Measurements from ENCODE around the gene CYP26A1.

CYP26A1 gene

DNA sequence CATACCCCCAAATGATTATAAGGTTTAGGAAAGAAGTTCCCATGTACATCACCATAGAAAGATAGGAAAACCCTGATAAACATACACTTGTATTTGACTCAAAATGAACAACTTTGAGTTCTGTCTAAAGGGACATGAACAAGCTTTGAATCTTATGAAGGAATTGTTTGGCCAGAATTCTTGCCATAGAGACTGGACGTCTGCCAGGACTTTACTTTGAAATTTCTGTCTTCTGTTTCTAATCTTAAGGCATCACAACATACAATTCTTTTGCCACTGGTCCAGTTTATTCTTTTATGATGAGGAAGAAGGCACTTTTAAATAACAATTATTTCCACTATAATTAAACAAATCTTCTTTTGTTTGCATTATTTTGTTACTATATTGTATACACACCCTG lies 39.3 kb upstream of the CYP26A1 start:
- DNase-seq: no peak
- POLR2A ChIA-PET: no interaction called here
- CTCF ChIA-PET: interaction anchor here (1.2 to 8.3 kb wide), 2 partner anchors 37 to 72 kb away, joined by 3 to 63 read pairs; no protein-coding TSS in a partner anchor
- H3K4me3 ChIP-seq (ENCODE audit: control insufficient read depth in 1 of 7, extremely low read depth in 1 of 7, insufficient read depth in 4 of 7, low read depth in 2 of 7, low read length in 6 of 7): no peak overlapping the region
- peaks cover 0 to 2% (median 0%) of the 10 kb centered on the region in 4 experiments for H3K36me3 ChIP-seq (ENCODE audit: control insufficient read depth in 4 of 4, insufficient read depth in 4 of 4, low read length in 3 of 4)
- H3K9me3 ChIP-seq (ENCODE audit: control extremely low read depth in 1 of 5, control insufficient read depth in 4 of 5, insufficient read depth in 2 of 5, low read depth in 1 of 5, low read length in 4 of 5): no peaks in the 10 kb centered on the region
- H3K4me1 ChIP-seq (ENCODE audit: control extremely low read depth in 1 of 4, control insufficient read depth in 4 of 4, insufficient read depth in 4 of 4, low read length in 3 of 4): peaks cover 0 to 2% (median 0%) of the 10 kb centered on the region in 4 experiments
- WGBS (ENCODE audit: insufficient coverage): no CpG with 5 or more reads among the region's 1 CpG
- H3K27me3 ChIP-seq (replicated peaks in 2 of 5; ENCODE audit: control insufficient read depth in 4 of 5, insufficient read depth in 5 of 5, low read length in 4 of 5): no peaks in the 10 kb centered on the region
- no peak overlapping the region for H3K27ac ChIP-seq (ENCODE audit: insufficient read depth in 1 of 2, low read depth in 1 of 2, low read length in 2 of 2, poor library complexity in 1 of 2, severe bottlenecking in 2 of 2)

DNA sequence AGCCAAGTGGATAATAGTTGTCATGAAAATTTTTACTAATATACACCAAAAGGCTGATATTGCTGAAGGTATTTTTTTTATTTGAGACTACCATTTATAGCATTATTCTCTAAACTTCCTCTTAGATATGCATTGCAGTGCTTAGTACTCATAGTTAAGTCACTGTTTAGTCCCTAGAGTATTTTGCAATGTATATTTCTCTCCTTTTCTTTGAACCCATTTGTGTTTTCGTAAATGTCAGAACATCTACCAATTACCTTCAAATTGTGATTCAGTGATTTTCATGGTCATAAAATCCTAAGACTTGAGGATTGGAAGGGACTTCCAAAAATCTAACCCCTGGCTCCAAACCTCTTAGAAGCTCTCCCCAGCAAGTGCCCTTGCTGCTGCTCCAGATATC lies 34.6 kb upstream of the CYP26A1 start:
- Histone ChIP-seq H3K27ac (ENCODE audit: insufficient read depth in 1 of 2, low read depth in 1 of 2, low read length in 2 of 2, poor library complexity in 1 of 2, severe bottlenecking in 2 of 2) (no peak overlapping the region), H3K4me3 (ENCODE audit: control insufficient read depth in 1 of 7, extremely low read depth in 1 of 7, insufficient read depth in 4 of 7, low read depth in 2 of 7, low read length in 6 of 7) (no peak overlapping the region), H3K4me1 (ENCODE audit: control extremely low read depth in 1 of 4, control insufficient read depth in 4 of 4, insufficient read depth in 4 of 4, low read length in 3 of 4) (peaks cover 0 to 15% (median 10%) of the 10 kb centered on the region in 4 experiments), H3K36me3 (ENCODE audit: control insufficient read depth in 4 of 4, insufficient read depth in 4 of 4, low read length in 3 of 4) (peaks cover 0 to 7% (median 1%) of the 10 kb centered on the region in 4 experiments), H3K27me3 (replicated peaks in 2 of 5; ENCODE audit: control insufficient read depth in 4 of 5, insufficient read depth in 5 of 5, low read length in 4 of 5) (no peaks in the 10 kb centered on the region), H3K9me3 (ENCODE audit: control extremely low read depth in 1 of 5, control insufficient read depth in 4 of 5, insufficient read depth in 2 of 5, low read depth in 1 of 5, low read length in 4 of 5) (no peaks in the 10 kb centered on the region)
- WGBS (ENCODE audit: insufficient coverage): 100% methylated on average over 1 of the region's 1 CpG
- no peak for DNase-seq
- POLR2A ChIA-PET: no interaction called here
- CTCF ChIA-PET: interaction anchor here (0.6 to 8.3 kb wide), 11 partner anchors 8 to 315 kb away, joined by 3 to 63 read pairs (median 5); no protein-coding TSS in a partner anchor

DNA sequence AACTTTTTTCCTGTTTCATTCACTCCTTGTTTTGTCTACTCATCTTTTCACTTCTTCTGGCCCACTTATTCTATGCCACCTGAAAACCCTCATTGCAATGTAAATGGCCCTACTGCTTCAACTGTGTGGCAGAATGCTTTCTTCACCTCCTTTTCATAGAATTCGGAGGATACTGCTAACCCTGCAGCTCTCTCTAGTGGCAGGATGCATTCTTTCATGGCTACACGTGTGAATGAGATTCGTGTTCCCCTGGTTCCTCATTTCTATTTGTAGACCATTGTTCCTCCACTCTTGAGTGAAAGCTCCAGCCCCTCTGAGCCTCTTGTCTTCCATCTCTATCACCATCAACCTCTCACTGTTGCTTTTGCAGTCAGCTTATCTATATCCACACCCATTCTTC lies 34.0 kb upstream of the CYP26A1 start:
- Histone ChIP-seq H3K27ac (ENCODE audit: insufficient read depth in 1 of 2, low read depth in 1 of 2, low read length in 2 of 2, poor library complexity in 1 of 2, severe bottlenecking in 2 of 2) (no peak overlapping the region), H3K27me3 (replicated peaks in 2 of 5; ENCODE audit: control insufficient read depth in 4 of 5, insufficient read depth in 5 of 5, low read length in 4 of 5) (no peaks in the 10 kb centered on the region), H3K4me1 (ENCODE audit: control extremely low read depth in 1 of 4, control insufficient read depth in 4 of 4, insufficient read depth in 4 of 4, low read length in 3 of 4) (peaks cover 0 to 15% (median 10%) of the 10 kb centered on the region in 4 experiments), H3K4me3 (ENCODE audit: control insufficient read depth in 1 of 7, extremely low read depth in 1 of 7, insufficient read depth in 4 of 7, low read depth in 2 of 7, low read length in 6 of 7) (no peak overlapping the region), H3K36me3 (ENCODE audit: control insufficient read depth in 4 of 4, insufficient read depth in 4 of 4, low read length in 3 of 4) (peaks cover 0 to 7% (median 1%) of the 10 kb centered on the region in 4 experiments), H3K9me3 (ENCODE audit: control extremely low read depth in 1 of 5, control insufficient read depth in 4 of 5, insufficient read depth in 2 of 5, low read depth in 1 of 5, low read length in 4 of 5) (no peaks in the 10 kb centered on the region)
- peak; percentile 67 to 86 (median 85) for DNase-seq
- 0% methylated on average over 3 of the region's 3 CpGs for WGBS (ENCODE audit: insufficient coverage)
- POLR2A ChIA-PET: no interaction called here
- CTCF ChIA-PET: interaction anchor here (0.6 to 8.3 kb wide), 16 partner anchors 9 to 319 kb away, joined by 3 to 63 read pairs (median 4); no protein-coding TSS in a partner anchor

- CTCF ChIA-PET: interaction anchor here (1.4 kb wide), 1 partner anchor 19 kb away, joined by 4 read pairs; the partner anchor contains the start of gene CYP26A1
- Histone ChIP-seq H3K36me3 (ENCODE audit: control insufficient read depth in 4 of 4, insufficient read depth in 4 of 4, low read length in 3 of 4) (peaks cover 3 to 18% (median 12%) of the 10 kb centered on the region in 4 experiments), H3K27me3 (replicated peaks in 2 of 5; ENCODE audit: control insufficient read depth in 4 of 5, insufficient read depth in 5 of 5, low read length in 4 of 5) (peaks cover 0 to 9% (median 7%) of the 10 kb centered on the region in 5 experiments), H3K27ac (ENCODE audit: insufficient read depth in 1 of 2, low read depth in 1 of 2, low read length in 2 of 2, poor library complexity in 1 of 2, severe bottlenecking in 2 of 2) (no peak overlapping the region), H3K4me1 (ENCODE audit: control extremely low read depth in 1 of 4, control insufficient read depth in 4 of 4, insufficient read depth in 4 of 4, low read length in 3 of 4) (no peaks in the 10 kb centered on the region), H3K9me3 (ENCODE audit: control extremely low read depth in 1 of 5, control insufficient read depth in 4 of 5, insufficient read depth in 2 of 5, low read depth in 1 of 5, low read length in 4 of 5) (peaks cover 0 to 4% (median 0%) of the 10 kb centered on the region in 5 experiments), H3K4me3 (ENCODE audit: control insufficient read depth in 1 of 7, extremely low read depth in 1 of 7, insufficient read depth in 4 of 7, low read depth in 2 of 7, low read length in 6 of 7) (no peak overlapping the region)
- POLR2A ChIA-PET: no interaction called here
- no peak for DNase-seq
- WGBS (ENCODE audit: insufficient coverage): 92% methylated on average over 2 of the region's 3 CpGs
Observed at GRCh38 chr10:93054486-93054885, 19.2 kb upstream of the CYP26A1 start.

DNA sequence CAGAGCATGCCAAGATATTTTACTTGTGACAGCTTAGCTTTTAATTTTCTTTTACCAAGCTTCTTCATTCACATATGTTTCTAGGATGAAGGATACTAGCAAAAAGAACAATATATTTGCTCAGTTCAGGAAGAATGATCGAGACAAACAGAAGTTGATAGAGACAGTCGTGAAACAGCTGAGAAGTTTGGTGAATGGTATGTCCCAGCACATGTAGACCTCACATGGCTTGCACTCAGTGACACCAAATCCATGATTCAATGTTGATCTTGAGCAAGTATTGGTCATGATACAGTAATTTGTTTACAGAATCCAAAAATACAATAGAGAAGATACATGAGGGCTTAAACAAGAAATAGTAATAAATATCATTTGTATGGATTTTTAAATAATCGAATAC lies 15.6 kb upstream of the CYP26A1 start:
- Histone ChIP-seq H3K4me1 (ENCODE audit: control extremely low read depth in 1 of 4, control insufficient read depth in 4 of 4, insufficient read depth in 4 of 4, low read length in 3 of 4) (peaks cover 2 to 33% (median 21%) of the 10 kb centered on the region in 4 experiments), H3K9me3 (ENCODE audit: control extremely low read depth in 1 of 5, control insufficient read depth in 4 of 5, insufficient read depth in 2 of 5, low read depth in 1 of 5, low read length in 4 of 5) (peaks cover 0 to 5% (median 0%) of the 10 kb centered on the region in 5 experiments), H3K4me3 (ENCODE audit: control insufficient read depth in 1 of 7, extremely low read depth in 1 of 7, insufficient read depth in 4 of 7, low read depth in 2 of 7, low read length in 6 of 7) (no peak overlapping the region), H3K36me3 (ENCODE audit: control insufficient read depth in 4 of 4, insufficient read depth in 4 of 4, low read length in 3 of 4) (peaks cover 7 to 26% (median 15%) of the 10 kb centered on the region in 4 experiments), H3K27ac (ENCODE audit: insufficient read depth in 1 of 2, low read depth in 1 of 2, low read length in 2 of 2, poor library complexity in 1 of 2, severe bottlenecking in 2 of 2) (no peak overlapping the region), H3K27me3 (replicated peaks in 2 of 5; ENCODE audit: control insufficient read depth in 4 of 5, insufficient read depth in 5 of 5, low read length in 4 of 5) (peaks cover 7 to 45% (median 18%) of the 10 kb centered on the region in 5 experiments)
- POLR2A ChIA-PET: interaction anchor here (0.6 to 1.1 kb wide), 2 partner anchors 11 to 16 kb away, joined by 3 read pairs; no protein-coding TSS in a partner anchor
- no peak for DNase-seq
- CTCF ChIA-PET: interaction anchor here (1.9 kb wide), 1 partner anchor 12 kb away, joined by 6 read pairs; no protein-coding TSS in a partner anchor
- 94% methylated on average over 2 of the region's 3 CpGs for WGBS (ENCODE audit: insufficient coverage)

GRCh38 chr10:93059975-93060886 lies 13.5 kb upstream of the CYP26A1 start, which contains the start of gene CYP26C1:
CYP26C1 (plus strand) TSS chr10:93060798; CDS start chr10:93061264, 466 bp downstream.
- POLR2A ChIA-PET: no interaction called here
- CTCF ChIA-PET: interaction anchor here (1.5 kb wide), 1 partner anchor 57 kb away, joined by 4 read pairs; no protein-coding TSS in a partner anchor

More at GRCh38 chr10:93059975-93060886, 13.5 kb upstream of the CYP26A1 start, which contains the start of gene CYP26C1:
- Histone ChIP-seq H3K27me3 (replicated peaks in 2 of 5; ENCODE audit: control insufficient read depth in 4 of 5, insufficient read depth in 5 of 5, low read length in 4 of 5) (peaks cover 13 to 66% (median 29%) of the 10 kb centered on the region in 5 experiments), H3K4me1 (ENCODE audit: control extremely low read depth in 1 of 4, control insufficient read depth in 4 of 4, insufficient read depth in 4 of 4, low read length in 3 of 4) (peaks cover 2 to 35% (median 23%) of the 10 kb centered on the region in 4 experiments), H3K4me3 (ENCODE audit: control insufficient read depth in 1 of 7, extremely low read depth in 1 of 7, insufficient read depth in 4 of 7, low read depth in 2 of 7, low read length in 6 of 7) (peak within 1 kb of the TSS in 3 of 7 experiments; percentile 52 to 81 (median 74)), H3K27ac (ENCODE audit: insufficient read depth in 1 of 2, low read depth in 1 of 2, low read length in 2 of 2, poor library complexity in 1 of 2, severe bottlenecking in 2 of 2) (no peak within 1 kb of the TSS), H3K36me3 (ENCODE audit: control insufficient read depth in 4 of 4, insufficient read depth in 4 of 4, low read length in 3 of 4) (peaks cover 7 to 26% (median 15%) of the 10 kb centered on the region in 4 experiments), H3K9me3 (ENCODE audit: control extremely low read depth in 1 of 5, control insufficient read depth in 4 of 5, insufficient read depth in 2 of 5, low read depth in 1 of 5, low read length in 4 of 5) (peaks cover 0 to 5% (median 0%) of the 10 kb centered on the region in 5 experiments)
- no peak for DNase-seq
- WGBS (ENCODE audit: insufficient coverage): 36% methylated on average over 54 of the region's 67 CpGs
